HFFc6 (cell line): ENCODE measurements around the gene KIF18B. TPM values are rescaled to one million over a fixed set of nuclear protein-coding genes. Genes with fewer than 3 reads are reported as not detected.

Source experiments
- DNase-seq: peaks from one replicate; pipeline ENCODE4 v3.0.0-alpha.2; 2018
- H3K27ac Mint-ChIP-seq: 2 replicates; pipeline ENCODE4 v1.8.0; 2020; ENCODE audit warnings: mild to moderate bottlenecking, mixed read lengths
- H3K27me3 Mint-ChIP-seq: 2 replicates; pipeline ENCODE4 v1.8.0; 2021; ENCODE audit warnings: mild to moderate bottlenecking, moderate library complexity, mixed read lengths; ENCODE audit not compliant: insufficient read depth
- H3K36me3 Mint-ChIP-seq: 2 replicates; pipeline ENCODE4 v1.8.0; 2021; ENCODE audit warnings: low read depth, mixed read lengths
- H3K4me1 Mint-ChIP-seq: 2 replicates; pipeline ENCODE4 v1.8.0; 2020; ENCODE audit warnings: low read depth, mixed read lengths
- H3K4me3 Mint-ChIP-seq: 2 replicates; pipeline ENCODE4 v1.8.0; 2020; ENCODE audit warnings: mild to moderate bottlenecking, moderate library complexity, mixed read lengths
- H3K9me3 Mint-ChIP-seq: 2 replicates; pipeline ENCODE4 v1.8.0; 2020; ENCODE audit warnings: mild to moderate bottlenecking, mixed read lengths
- total RNA-seq, 6 experiments: library from RNA; stranded (reverse); fragmentation: NEBNext Ultra II Directional; extraction: Animal tissue kit (Norgen Biotek cat#: 25700); gene quantifications; 2 replicates in 1 of 6; 3 replicates in 5 of 6; pipeline ENCODE4 v1.2.3, GENCODE V29; 2021
- TF ChIP-seq, protein P1 (sequence below): fragments of 200-600 bp; sonication (generic); IDR thresholded peaks from 2 replicates; pipeline ENCODE4 v1.5.0; 2021; ENCODE audit warnings: antibody characterized with exemption, mild to moderate bottlenecking

Gene KIF18B
- total RNA-seq, 6 experiments from 2014 or later, result 11.4 to 25.6 (median 24.1) TPM

DNA sequence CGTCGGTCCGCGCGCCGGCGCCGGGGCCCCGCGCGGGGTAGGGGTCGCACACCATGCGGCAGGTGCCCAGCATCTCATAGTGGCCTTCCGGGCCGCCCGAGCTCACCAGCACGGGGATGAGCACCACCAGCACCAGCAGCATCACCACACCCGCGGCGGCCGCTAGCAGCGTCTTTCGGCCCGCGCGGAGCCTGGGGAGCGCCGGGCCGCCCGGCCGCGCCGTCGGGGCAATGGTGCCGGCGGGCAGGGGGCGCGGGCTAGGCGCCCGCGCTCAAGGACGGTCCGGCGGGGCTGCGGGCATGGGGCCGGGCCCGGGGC, 20.3 kb upstream of the KIF18B start:
- Mint-ChIP-seq H3K4me1 (peaks cover 17% of the 10 kb centered on the region), H3K27me3 (peaks cover 24% of the 10 kb centered on the region), H3K36me3 (no peaks in the 10 kb centered on the region), H3K27ac (no peak overlapping the region), H3K9me3 (no peaks in the 10 kb centered on the region), H3K4me3 (no peak overlapping the region)
- DNase-seq, result no peak
- TF ChIP-seq, protein P1, sequence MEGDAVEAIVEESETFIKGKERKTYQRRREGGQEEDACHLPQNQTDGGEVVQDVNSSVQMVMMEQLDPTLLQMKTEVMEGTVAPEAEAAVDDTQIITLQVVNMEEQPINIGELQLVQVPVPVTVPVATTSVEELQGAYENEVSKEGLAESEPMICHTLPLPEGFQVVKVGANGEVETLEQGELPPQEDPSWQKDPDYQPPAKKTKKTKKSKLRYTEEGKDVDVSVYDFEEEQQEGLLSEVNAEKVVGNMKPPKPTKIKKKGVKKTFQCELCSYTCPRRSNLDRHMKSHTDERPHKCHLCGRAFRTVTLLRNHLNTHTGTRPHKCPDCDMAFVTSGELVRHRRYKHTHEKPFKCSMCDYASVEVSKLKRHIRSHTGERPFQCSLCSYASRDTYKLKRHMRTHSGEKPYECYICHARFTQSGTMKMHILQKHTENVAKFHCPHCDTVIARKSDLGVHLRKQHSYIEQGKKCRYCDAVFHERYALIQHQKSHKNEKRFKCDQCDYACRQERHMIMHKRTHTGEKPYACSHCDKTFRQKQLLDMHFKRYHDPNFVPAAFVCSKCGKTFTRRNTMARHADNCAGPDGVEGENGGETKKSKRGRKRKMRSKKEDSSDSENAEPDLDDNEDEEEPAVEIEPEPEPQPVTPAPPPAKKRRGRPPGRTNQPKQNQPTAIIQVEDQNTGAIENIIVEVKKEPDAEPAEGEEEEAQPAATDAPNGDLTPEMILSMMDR, result no peak

DNA sequence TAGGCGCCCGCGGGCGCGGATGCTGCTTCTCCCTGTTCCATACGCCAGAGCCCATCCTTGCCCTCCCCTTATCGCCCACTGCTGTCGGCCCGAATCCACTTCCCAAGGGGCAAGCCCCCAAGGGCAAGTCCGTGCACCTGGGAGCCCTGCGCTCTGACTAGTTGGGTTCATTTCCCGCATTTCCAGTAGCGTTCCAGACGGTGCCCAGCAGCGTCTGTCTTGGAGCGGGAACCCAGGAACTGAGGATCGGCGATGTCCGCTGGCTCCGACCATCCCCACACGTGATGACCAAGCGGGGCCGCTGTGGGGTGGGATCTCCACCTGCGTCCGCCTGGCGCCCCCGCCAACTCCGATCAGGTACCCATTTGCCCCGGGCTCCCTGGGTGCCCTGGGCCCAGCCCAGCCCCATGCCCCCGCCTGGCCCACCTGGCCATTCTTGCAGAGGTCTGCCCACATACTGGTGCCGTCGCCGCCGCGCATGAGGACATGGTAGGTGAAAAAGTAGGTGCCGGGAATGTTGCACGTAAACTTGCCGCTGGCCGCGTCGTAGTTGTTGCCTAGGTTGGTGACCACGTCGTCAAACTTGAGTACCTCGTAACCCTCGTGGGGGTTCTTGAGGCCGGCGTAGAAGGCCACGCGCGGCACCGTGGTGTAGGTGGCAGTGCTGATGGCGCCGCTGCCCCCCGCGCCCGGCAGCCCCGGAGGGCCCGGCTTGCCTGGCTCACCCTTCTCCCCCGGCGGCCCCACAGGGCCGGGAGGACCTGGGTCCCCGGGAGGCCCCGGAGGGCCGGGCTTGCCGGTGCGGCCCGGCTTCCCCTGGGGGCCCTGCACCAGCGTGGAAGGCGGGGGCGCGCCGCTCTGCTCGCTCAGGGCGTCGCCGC, 19.7 kb upstream of the KIF18B start:
- Mint-ChIP-seq H3K9me3 (no peaks in the 10 kb centered on the region), H3K4me3 (no peak overlapping the region), H3K27ac (no peak overlapping the region), H3K27me3 (peaks cover 25% of the 10 kb centered on the region), H3K4me1 (peaks cover 11% of the 10 kb centered on the region), H3K36me3 (no peaks in the 10 kb centered on the region)
- TF ChIP-seq, protein P1, result no peak
- DNase-seq, result no peak

DNA sequence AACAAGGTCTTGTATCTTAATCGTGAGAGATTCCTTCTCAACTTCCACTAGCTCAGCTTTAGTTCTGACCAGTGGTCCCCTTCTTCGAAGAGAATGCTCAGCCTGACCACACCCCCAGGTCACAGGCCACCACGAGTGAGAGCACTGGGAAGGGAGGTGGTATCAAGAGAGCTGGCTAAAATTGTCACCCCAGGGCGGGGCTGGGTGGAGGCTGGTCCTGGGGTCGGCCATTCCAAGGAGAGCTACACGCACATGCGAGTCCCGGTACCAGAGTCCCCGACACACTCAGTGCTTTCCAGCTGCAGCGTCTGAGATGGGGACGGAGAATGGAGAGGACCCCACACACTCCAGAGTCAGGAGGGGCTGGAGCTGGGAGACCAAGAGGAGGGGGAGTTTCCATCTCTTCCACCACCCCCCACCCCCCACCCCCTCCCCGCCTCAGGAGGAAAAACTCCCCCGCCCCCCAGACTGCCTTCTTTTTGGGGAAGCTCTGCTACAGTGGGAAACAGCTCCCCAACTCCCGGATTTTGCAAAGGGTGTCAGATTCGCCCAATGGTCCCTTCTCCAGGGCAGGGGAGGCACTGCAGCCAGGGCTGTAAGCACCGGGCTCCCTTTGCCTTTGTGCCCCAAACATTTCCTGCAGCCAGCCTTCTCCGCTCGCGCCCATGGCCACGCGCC, 18.9 kb upstream of the KIF18B start:
- Mint-ChIP-seq H3K27ac (no peak overlapping the region), H3K4me1 (0 out of 2 replicates have a peak, but pooled peaks cover 5% of the 10 kb centered on the region), H3K36me3 (no peaks in the 10 kb centered on the region), H3K4me3 (no peak overlapping the region), H3K27me3 (peaks cover 25% of the 10 kb centered on the region), H3K9me3 (no peaks in the 10 kb centered on the region)
- TF ChIP-seq, protein P1, result no peak
- no peak for DNase-seq

DNA sequence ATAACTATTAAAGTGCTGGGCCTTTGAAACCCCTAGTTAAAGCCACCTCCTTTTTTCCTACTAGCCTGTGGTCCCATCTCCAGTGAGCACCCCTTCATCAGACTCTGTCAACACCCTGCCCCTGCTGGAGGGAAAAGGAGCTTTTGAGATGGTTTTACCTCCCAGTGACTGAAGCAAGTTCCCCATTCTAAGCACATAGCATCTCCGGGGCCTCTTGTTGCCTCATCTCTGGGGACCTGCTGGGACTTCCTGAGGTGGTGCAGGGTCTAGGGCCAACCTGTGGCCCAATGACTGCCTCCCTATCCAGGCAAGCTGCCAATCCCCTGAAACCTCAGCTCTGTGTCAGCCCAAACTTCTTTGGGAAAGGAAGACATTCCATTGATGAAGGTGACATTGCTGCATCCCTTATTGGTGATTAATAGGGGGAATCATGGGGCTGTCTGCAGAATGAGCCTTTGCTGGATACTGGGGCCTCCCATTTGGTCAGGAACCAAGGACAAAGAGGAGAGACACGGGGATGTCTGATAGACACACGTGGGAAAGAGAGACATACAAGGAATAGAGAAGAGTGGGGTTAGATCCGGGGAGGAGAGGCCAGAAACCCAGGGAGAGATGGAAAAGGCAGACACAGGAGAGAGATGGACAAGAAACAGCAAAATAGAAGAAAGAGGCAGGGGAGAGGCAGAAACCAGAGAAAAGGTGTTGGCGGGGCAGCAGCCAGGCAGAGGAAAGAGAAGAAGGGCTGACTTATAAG, 18.1 kb upstream of the KIF18B start:
- TF ChIP-seq, protein P1, result no peak
- Mint-ChIP-seq H3K36me3 (no peaks in the 10 kb centered on the region), H3K4me1 (0 out of 2 replicates have a peak, but pooled peaks cover 5% of the 10 kb centered on the region), H3K27ac (no peak overlapping the region), H3K9me3 (no peaks in the 10 kb centered on the region), H3K27me3 (peaks cover 25% of the 10 kb centered on the region), H3K4me3 (no peak overlapping the region)
- no peak for DNase-seq

DNA sequence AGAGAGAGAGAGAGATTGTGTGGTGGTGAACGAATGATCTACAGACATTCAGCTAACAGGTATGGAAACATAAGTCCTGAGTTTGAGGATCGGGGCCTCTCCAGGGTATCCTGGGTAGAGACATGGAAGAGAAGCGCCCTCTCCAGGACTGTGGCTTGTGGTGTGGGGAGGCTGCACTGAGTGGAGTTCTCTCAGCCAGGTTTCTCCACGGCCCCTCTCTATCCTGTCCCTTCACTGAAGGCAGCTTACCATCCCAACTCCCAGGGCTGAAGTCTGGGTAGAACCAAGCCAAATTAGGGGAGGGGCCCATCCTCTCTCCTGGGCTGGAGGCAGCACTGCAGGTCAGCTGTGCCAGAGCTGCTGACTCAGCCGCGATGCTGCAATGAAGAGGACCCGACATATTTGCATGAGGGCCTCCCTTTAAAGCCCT, 14.4 kb upstream of the KIF18B start:
- H3K27ac Mint-ChIP-seq, result no peak overlapping the region
- no peak for DNase-seq
- TF ChIP-seq, protein P1, result no peak

More for the DNA sequence above, 14.4 kb upstream of the KIF18B start:
- Mint-ChIP-seq H3K4me1 (no peaks in the 10 kb centered on the region), H3K27me3 (peaks cover 22% of the 10 kb centered on the region), H3K36me3 (no peaks in the 10 kb centered on the region), H3K9me3 (no peaks in the 10 kb centered on the region), H3K4me3 (no peak overlapping the region)
